Activated naive CD8-positive, alpha-beta T cell (primary cell): ENCODE measurements around the gene SHMT2.

Source experiments
- H3K27ac Mint-ChIP-seq: one replicate; pipeline ENCODE4 v1.8.0; 2021; ENCODE audit warnings: mixed read lengths
- H3K27me3 Mint-ChIP-seq: one replicate; pipeline ENCODE4 v1.8.0; 2021; ENCODE audit warnings: mixed read lengths
- H3K36me3 Mint-ChIP-seq: one replicate; pipeline ENCODE4 v1.8.0; 2021; ENCODE audit warnings: mixed read lengths
- H3K4me1 Mint-ChIP-seq: one replicate; pipeline ENCODE4 v1.8.0; 2021; ENCODE audit warnings: low read depth, mixed read lengths
- H3K4me3 Mint-ChIP-seq: one replicate; pipeline ENCODE4 v1.8.0; 2021; ENCODE audit warnings: mild to moderate bottlenecking, mixed read lengths
- H3K9me3 Mint-ChIP-seq: one replicate; pipeline ENCODE4 v1.8.0; 2021; ENCODE audit warnings: low read depth, mixed read lengths

The SHMT2 gene

DNA sequence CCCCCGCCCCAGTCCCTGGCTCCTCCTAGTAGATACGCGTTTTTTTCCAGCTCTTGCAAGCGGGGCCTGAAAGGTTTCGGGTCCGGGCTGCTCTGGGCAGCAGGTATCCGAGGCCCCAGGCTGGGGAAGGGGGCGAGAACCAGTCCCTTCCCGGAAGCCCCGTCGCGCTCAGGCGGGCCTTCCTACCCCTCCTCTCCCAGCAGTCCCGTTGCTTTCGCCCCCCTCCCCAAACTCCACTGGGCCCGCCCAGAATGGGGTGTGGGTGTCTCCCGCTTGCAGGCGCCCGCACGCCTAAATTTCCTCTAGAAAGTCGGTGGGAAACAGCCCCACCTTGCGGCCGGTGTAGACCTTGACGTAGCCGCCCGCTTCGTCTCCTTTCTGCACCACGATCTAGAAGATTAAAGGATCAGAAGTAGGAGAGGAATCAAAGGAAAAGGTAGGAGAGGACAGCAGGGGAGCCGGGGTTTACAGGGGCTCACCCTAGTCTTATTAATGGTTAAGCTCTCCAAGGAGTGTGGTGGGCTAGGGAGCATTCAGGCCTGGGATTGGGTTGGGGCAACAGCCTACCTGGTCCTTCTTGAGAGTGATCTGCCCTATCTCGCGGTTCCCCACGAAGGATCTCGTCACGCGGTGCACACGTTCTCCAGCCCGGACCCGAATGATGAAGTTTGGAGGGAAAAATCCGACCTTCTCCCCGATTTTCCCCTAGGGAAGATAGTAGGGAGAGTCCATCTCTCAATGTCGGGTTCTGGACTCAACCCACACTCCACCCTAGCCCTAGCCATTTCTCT, 14.2 kb downstream of the SHMT2 start:
- H3K4me1 Mint-ChIP-seq: peaks cover 49% of the 10 kb centered on the region
- H3K9me3 Mint-ChIP-seq: no peaks in the 10 kb centered on the region
- H3K27me3 Mint-ChIP-seq: peaks cover 19% of the 10 kb centered on the region
- H3K27ac Mint-ChIP-seq: no peak overlapping the region
- H3K4me3 Mint-ChIP-seq: peak overlapping the region; percentile 80
- peaks cover 4% of the 10 kb centered on the region for H3K36me3 Mint-ChIP-seq

- peaks cover 50% of the 10 kb centered on the region for H3K4me1 Mint-ChIP-seq
- peaks cover 6% of the 10 kb centered on the region for H3K36me3 Mint-ChIP-seq
- H3K9me3 Mint-ChIP-seq: no peaks in the 10 kb centered on the region
- H3K27ac Mint-ChIP-seq: no peak overlapping the region
- H3K4me3 Mint-ChIP-seq: no peak overlapping the region
- peaks cover 18% of the 10 kb centered on the region for H3K27me3 Mint-ChIP-seq
Observed at GRCh38 chr12:57244312-57244696, 14.8 kb downstream of the SHMT2 start.

GRCh38 chr12:57247041-57247440, 17.5 kb downstream of the SHMT2 start:
- Mint-ChIP-seq H3K27me3 (peaks cover 12% of the 10 kb centered on the region), H3K4me1 (peaks cover 24% of the 10 kb centered on the region), H3K4me3 (no peak overlapping the region), H3K9me3 (no peaks in the 10 kb centered on the region), H3K36me3 (peaks cover 6% of the 10 kb centered on the region), H3K27ac (no peak overlapping the region)

DNA sequence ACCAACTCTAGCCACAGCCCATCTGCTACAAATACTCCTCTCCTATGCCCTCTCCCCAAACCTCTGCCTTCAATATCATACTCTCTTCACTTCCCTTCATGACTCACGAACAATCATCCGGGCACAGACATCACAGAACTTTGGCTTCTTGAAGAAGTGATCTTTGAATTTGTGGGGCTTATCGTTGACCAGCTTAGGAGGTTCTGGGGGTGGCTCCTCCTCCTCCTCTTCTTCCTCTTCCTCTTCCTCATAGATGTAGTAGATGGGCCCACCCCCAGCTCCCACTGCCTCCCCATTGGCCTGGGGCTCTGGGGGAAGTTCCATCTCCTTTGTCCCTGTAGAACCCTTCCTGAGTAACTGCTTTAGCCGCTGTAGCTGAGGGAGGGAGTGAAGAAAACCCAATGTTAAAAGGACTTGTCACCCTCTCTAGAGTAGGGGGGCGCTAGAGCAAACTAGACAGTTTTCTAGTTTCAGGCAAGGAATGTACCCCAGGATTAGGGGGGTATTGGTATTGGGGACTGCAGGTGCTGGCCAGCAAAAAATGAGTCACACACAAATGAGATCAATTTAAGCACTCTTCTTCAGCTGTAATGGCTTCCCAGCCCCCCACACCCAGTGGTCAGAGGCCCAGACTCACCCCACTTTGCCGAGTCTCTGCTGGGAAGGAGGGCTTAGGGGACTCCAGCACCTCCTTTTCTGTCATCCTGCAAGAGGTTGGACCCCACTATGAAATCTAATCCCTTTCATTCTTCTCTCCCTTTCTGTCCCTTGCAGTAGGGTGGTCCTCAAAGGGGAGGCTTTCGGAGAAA, 19.6 kb downstream of the SHMT2 start:
- Mint-ChIP-seq H3K4me1 (peaks cover 10% of the 10 kb centered on the region), H3K27me3 (peaks cover 6% of the 10 kb centered on the region), H3K9me3 (no peaks in the 10 kb centered on the region), H3K4me3 (no peak overlapping the region), H3K27ac (no peak overlapping the region), H3K36me3 (peaks cover 6% of the 10 kb centered on the region)

DNA sequence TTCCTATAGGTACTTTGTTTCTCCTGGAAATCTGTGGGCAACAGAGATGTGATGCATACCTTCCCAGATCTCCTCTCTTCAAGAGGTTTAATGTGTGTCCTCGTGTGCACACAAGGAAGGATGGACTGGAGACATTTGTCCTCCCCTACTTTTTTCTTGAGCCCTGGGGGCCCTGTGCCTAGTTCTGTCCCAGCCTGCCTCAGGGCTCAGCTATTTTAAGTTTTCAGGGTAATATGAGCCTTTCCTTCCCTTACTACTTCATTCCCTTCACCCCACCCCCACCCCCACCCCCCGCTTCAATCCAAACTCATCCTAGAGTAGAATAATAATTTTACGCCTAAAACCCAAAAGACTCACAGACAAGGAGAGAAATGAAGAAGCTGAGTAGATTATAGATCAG, 21.0 kb downstream of the SHMT2 start:
- Mint-ChIP-seq H3K4me1 (peaks cover 7% of the 10 kb centered on the region), H3K4me3 (no peak overlapping the region), H3K27me3 (peaks cover 4% of the 10 kb centered on the region), H3K27ac (no peak overlapping the region), H3K9me3 (no peaks in the 10 kb centered on the region), H3K36me3 (peaks cover 6% of the 10 kb centered on the region)

DNA sequence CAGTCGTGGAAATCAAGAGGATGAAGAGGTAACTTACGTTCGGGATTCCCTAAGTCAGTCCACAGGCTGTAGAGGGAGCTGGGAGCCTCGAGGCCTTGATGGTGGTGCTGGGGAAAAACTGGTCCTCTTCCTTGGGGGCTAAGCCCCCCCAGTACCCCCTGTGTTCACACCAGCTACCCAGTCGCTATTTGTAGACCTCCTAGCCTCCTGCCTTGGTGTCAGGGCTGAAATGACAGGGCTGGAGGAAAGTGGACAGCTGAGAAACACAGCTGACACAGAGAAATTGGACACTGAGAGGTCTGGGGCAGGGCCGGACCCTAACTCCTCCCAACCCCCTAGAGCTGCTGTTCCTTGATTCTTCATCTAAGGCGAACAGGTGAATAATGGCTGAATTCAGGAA, 21.4 kb downstream of the SHMT2 start, which contains the start of gene STAC3:
Gene STAC3, minus strand, starts transcription at position 232 of the 400 bp plus-strand sequence. CDS start 1,551 bp downstream, outside the sequence.
- Mint-ChIP-seq H3K9me3 (no peaks in the 10 kb centered on the region), H3K36me3 (peaks cover 9% of the 10 kb centered on the region), H3K27me3 (peaks cover 4% of the 10 kb centered on the region), H3K4me3 (no peak within 1 kb of the TSS), H3K27ac (no peak within 1 kb of the TSS), H3K4me1 (peaks cover 7% of the 10 kb centered on the region)

GRCh38 chr12:57254506-57255280, 25.2 kb downstream of the SHMT2 start:
- Mint-ChIP-seq H3K4me1 (no peaks in the 10 kb centered on the region), H3K27ac (no peak overlapping the region), H3K9me3 (no peaks in the 10 kb centered on the region), H3K4me3 (no peak overlapping the region), H3K36me3 (peaks cover 7% of the 10 kb centered on the region), H3K27me3 (no peaks in the 10 kb centered on the region)

GRCh38 chr12:57255916-57256315, 26.4 kb downstream of the SHMT2 start:
- no peaks in the 10 kb centered on the region for H3K27me3 Mint-ChIP-seq
- no peak overlapping the region for H3K4me3 Mint-ChIP-seq
- H3K9me3 Mint-ChIP-seq: no peaks in the 10 kb centered on the region
- H3K4me1 Mint-ChIP-seq: no peaks in the 10 kb centered on the region
- H3K36me3 Mint-ChIP-seq: peaks cover 11% of the 10 kb centered on the region
- no peak overlapping the region for H3K27ac Mint-ChIP-seq

GRCh38 chr12:57258977-57259970, 29.8 kb downstream of the SHMT2 start:
- Mint-ChIP-seq H3K9me3 (no peaks in the 10 kb centered on the region), H3K36me3 (peaks cover 18% of the 10 kb centered on the region), H3K4me3 (no peak overlapping the region), H3K4me1 (peaks cover 4% of the 10 kb centered on the region), H3K27ac (no peak overlapping the region), H3K27me3 (no peaks in the 10 kb centered on the region)

- Mint-ChIP-seq H3K36me3 (peaks cover 18% of the 10 kb centered on the region), H3K27ac (no peak overlapping the region), H3K4me1 (peaks cover 4% of the 10 kb centered on the region), H3K9me3 (no peaks in the 10 kb centered on the region), H3K27me3 (no peaks in the 10 kb centered on the region), H3K4me3 (no peak overlapping the region)
Observed at GRCh38 chr12:57260366-57260765, 30.9 kb downstream of the SHMT2 start.

DNA sequence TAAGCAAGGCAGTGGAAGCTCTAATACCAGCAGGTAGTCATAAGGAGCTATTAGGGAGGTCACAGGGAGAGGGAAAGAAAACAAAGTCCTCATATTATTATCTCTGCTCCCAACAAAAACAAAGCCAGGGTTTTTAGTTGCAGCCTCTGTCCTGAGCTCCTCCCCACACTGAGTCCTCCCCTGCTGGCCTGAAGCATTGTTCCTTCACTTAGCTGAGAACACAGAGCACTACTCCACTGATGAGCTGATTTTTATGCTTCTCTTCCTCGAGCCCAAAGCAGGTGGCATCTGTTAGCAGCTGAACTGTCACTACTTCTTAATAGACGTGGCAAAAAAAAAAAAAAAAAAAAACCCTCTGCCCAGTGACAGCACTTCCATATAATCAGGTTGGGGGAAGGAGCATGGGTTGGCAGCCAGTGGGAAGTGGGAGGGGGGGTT, 31.9 kb downstream of the SHMT2 start:
- no peak overlapping the region for H3K27ac Mint-ChIP-seq
- no peaks in the 10 kb centered on the region for H3K9me3 Mint-ChIP-seq
- no peak overlapping the region for H3K4me3 Mint-ChIP-seq
- peaks cover 4% of the 10 kb centered on the region for H3K4me1 Mint-ChIP-seq
- no peaks in the 10 kb centered on the region for H3K27me3 Mint-ChIP-seq
- H3K36me3 Mint-ChIP-seq: peaks cover 14% of the 10 kb centered on the region

DNA sequence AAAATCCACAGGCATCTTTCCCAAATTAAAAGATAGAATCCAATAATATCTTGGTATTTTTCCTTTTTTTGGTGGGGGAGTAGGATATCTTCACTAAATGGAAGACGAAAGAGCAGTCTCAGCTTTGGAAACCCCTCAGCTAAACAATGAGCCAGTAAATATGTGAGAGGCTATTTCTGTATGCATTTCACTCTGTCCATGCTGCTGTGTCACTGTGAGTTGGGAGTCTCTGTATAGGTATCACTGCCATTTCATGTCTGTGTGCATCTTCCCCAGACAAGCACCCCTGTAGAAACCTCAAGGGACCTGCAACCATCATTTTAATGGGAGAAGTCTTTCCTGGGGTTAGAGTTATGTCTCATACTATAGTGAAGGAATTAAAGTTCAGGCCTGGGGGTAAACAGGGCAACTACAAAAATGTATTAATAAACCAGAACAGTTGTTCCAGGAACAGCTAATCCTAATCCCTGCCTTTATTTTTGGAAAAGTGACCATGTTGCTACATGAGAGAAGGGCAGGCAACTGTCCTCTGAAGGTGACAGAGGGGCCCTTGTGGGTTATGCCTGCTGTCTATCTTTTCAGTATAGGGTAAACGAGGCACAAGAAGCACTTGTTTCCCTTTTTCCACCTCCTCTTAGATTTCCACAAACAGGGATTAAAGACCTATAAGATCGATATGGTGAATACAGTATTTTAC, 32.8 kb downstream of the SHMT2 start:
- Mint-ChIP-seq H3K36me3 (peaks cover 17% of the 10 kb centered on the region), H3K4me1 (peaks cover 4% of the 10 kb centered on the region), H3K27me3 (no peaks in the 10 kb centered on the region), H3K9me3 (no peaks in the 10 kb centered on the region), H3K27ac (no peak overlapping the region), H3K4me3 (no peak overlapping the region)

- H3K27me3 Mint-ChIP-seq: no peaks in the 10 kb centered on the region
- H3K27ac Mint-ChIP-seq: no peak overlapping the region
- no peaks in the 10 kb centered on the region for H3K9me3 Mint-ChIP-seq
- H3K4me3 Mint-ChIP-seq: no peak overlapping the region
- H3K4me1 Mint-ChIP-seq: peaks cover 7% of the 10 kb centered on the region
- H3K36me3 Mint-ChIP-seq: peaks cover 17% of the 10 kb centered on the region
Observed at GRCh38 chr12:57263096-57263495, 33.6 kb downstream of the SHMT2 start.
